GM12878 (cell line): ENCODE results near the gene PAX5.

Experiments
- ATF2 ChIP-seq: IDR thresholded peaks from 2 replicates; pipeline ENCODE4 v1.6.1; 2012; ENCODE audit warnings: low read length, inconsistent platforms
- BCL3 ChIP-seq: IDR thresholded peaks from 2 replicates; pipeline ENCODE4 v1.6.1; 2011; ENCODE audit warnings: borderline replicate concordance, low read depth, mild to moderate bottlenecking, moderate library complexity, low read length; ENCODE audit not compliant: insufficient read depth, poor library complexity, severe bottlenecking
- BHLHE40 ChIP-seq, 2 experiments: fragments of 450-650 bp in 1 of 2; IDR thresholded peaks; 2 replicates each; pipeline ENCODE4 v1.6.1; 2011 to 2017; ENCODE audit warnings: low read depth in 2 of 2, borderline replicate concordance in 1 of 2, improper control_type of control experiment in 1 of 2, low read length in 1 of 2, mild to moderate bottlenecking in 1 of 2
- CREB1 ChIP-seq: IDR thresholded peaks from 2 replicates; pipeline ENCODE4 v1.6.1; 2012; ENCODE audit warnings: low read depth, mild to moderate bottlenecking, inconsistent platforms
- CTCF ChIP-seq, 3 experiments: IDR thresholded peaks in 2 of 3; conservative IDR thresholded peaks in 1 of 3; 2 replicates each; pipeline ENCODE4 v1.5.1; 2011; ENCODE audit warnings: low read depth in 3 of 3, low read length in 3 of 3, mild to moderate bottlenecking in 3 of 3, control low read depth in 2 of 3, moderate library complexity in 2 of 3, inconsistent platforms in 1 of 3, mixed read lengths in 1 of 3; ENCODE audit not compliant: control insufficient read depth in 2 of 3, insufficient read depth in 1 of 3; ENCODE audit errors: extremely low read depth in 1 of 3
- ELK1 ChIP-seq: IDR thresholded peaks from 2 replicates; pipeline ENCODE4 v1.6.1; 2012; ENCODE audit warnings: low read depth, low read length, improper control_type of control experiment
- MYC ChIP-seq: IDR thresholded peaks from 2 replicates; pipeline ENCODE4 v1.6.1; 2011; ENCODE audit warnings: mild to moderate bottlenecking, low read length, moderate library complexity, inconsistent platforms; ENCODE audit not compliant: insufficient read depth, insufficient replicate concordance, insufficient read length, severe bottlenecking
- NR2C1 ChIP-seq: fragments of 450-650 bp; IDR thresholded peaks from 2 replicates; pipeline ENCODE4 v1.6.1; 2017; ENCODE audit warnings: antibody characterized with exemption, mild to moderate bottlenecking, moderate library complexity
- PML ChIP-seq: IDR thresholded peaks from 2 replicates; pipeline ENCODE4 v1.6.1; 2012; ENCODE audit warnings: low read length, inconsistent platforms
- TCF7 ChIP-seq: IDR thresholded peaks from 2 replicates; pipeline ENCODE4 v1.6.1; 2014; ENCODE audit warnings: antibody characterized with exemption, borderline replicate concordance
- ZBTB40 ChIP-seq: fragments of 450-650 bp; IDR thresholded peaks from 2 replicates; pipeline ENCODE4 v1.6.1; 2016; ENCODE audit warnings: mild to moderate bottlenecking, moderate library complexity, borderline replicate concordance
- ZNF274 ChIP-seq: IDR thresholded peaks from one replicate; pipeline ENCODE4 v1.8.0; 2011; ENCODE audit not compliant: insufficient read length, insufficient read depth

GRCh38 chr9:36788534-36788933 lies 245.5 kb downstream of the PAX5 start:
- TF ChIP-seq ATF2 (no peak), NR2C1 (no peak), TCF7 (no peak), MYC (no peak), PML (no peak), CTCF (IDR thresholded peaks at IDR 0.05 in 2 of 3, conservative IDR thresholded peaks at IDR 0.05 in 1 of 3; ENCODE audit: control insufficient read depth in 2 of 3, extremely low read depth in 1 of 3, insufficient read depth in 1 of 3, low read depth in 3 of 3, low read length in 3 of 3) (peak; percentile 8 to 58 (median 48); a peak in 3 of 6 replicates), BCL3 (no peak), BHLHE40 (IDR thresholded peaks at IDR 0.05; ENCODE audit: borderline replicate concordance in 1 of 2, low read depth in 2 of 2, low read length in 1 of 2) (no peak), ELK1 (no peak), ZBTB40 (no peak), ZNF274 (no peak), CREB1 (no peak)
